Common myeloid progenitor, CD34-positive (primary cell): ENCODE results near the gene HTT-AS.

Experiments
- CTCF ChIA-PET: fragments of 350-600 bp; sonication (Branson Sonifier 250); formaldehyde crosslinking; loops from one replicate; lab custom pipeline; 2021; ENCODE audit warnings: antibody characterized with exemption; lab: Charles Lee
- POLR2A ChIA-PET: fragments of 350-600 bp; sonication (Branson Sonifier 250); formaldehyde crosslinking; loops from one replicate; lab custom pipeline; 2021; ENCODE audit warnings: antibody characterized with exemption; lab: Charles Lee
- DNase-seq, 3 donors: peaks; one replicate each; pipeline versions ENCODE4 v3.0.0 to v3.0.0-alpha.2; 2013
- H3K27ac ChIP-seq, 2 experiments: 1 replicate in 1 of 2; 2 replicates in 1 of 2; pipeline ENCODE4 v1.7.0; 2013; ENCODE audit warnings: inconsistent platforms in 2 of 2, low read length in 2 of 2, mild to moderate bottlenecking in 2 of 2, low read depth in 1 of 2, moderate library complexity in 1 of 2; ENCODE audit not compliant: severe bottlenecking in 2 of 2, insufficient read depth in 1 of 2, poor library complexity in 1 of 2
- H3K27me3 ChIP-seq, 5 experiments: replicated peaks in 2 of 5; 1 replicate in 3 of 5; 2 replicates in 2 of 5; pipeline versions ENCODE4 v1.6.1 to v1.7.0; 2013; ENCODE audit warnings: low read length in 4 of 5, mild to moderate bottlenecking in 2 of 5, moderate library complexity in 2 of 5, inconsistent platforms in 1 of 5; ENCODE audit not compliant: insufficient read depth in 5 of 5, control insufficient read depth in 4 of 5
- H3K36me3 ChIP-seq, 4 experiments: 1 replicate in 2 of 4; 2 replicates in 2 of 4; pipeline versions ENCODE4 v1.6.1 to v1.7.0; 2013; ENCODE audit warnings: low read length in 3 of 4, control low read depth in 1 of 4, mild to moderate bottlenecking in 1 of 4; ENCODE audit not compliant: control insufficient read depth in 4 of 4, insufficient read depth in 4 of 4
- H3K4me1 ChIP-seq, 4 experiments: 1 replicate in 3 of 4; 2 replicates in 1 of 4; pipeline versions ENCODE4 v1.6.1 to v1.7.1; 2013; ENCODE audit warnings: low read length in 3 of 4, mild to moderate bottlenecking in 3 of 4, control low read depth in 1 of 4, inconsistent platforms in 1 of 4, moderate library complexity in 1 of 4; ENCODE audit not compliant: control insufficient read depth in 4 of 4, insufficient read depth in 4 of 4; ENCODE audit errors: control extremely low read depth in 1 of 4
- H3K4me3 ChIP-seq, 7 experiments: 1 replicate in 4 of 7; 2 replicates in 3 of 7; pipeline versions ENCODE4 v1.5.1 to v1.7.0; 2013; ENCODE audit warnings: mild to moderate bottlenecking in 7 of 7, low read length in 6 of 7, moderate library complexity in 6 of 7, inconsistent platforms in 2 of 7, low read depth in 2 of 7, control low read depth in 1 of 7; ENCODE audit not compliant: insufficient read depth in 4 of 7, control insufficient read depth in 1 of 7; ENCODE audit errors: extremely low read depth in 1 of 7
- H3K9me3 ChIP-seq, 5 experiments: 1 replicate in 4 of 5; 2 replicates in 1 of 5; pipeline versions ENCODE4 v1.6.1 to v1.7.1; 2013; ENCODE audit warnings: low read length in 4 of 5, mild to moderate bottlenecking in 2 of 5, inconsistent platforms in 1 of 5, low read depth in 1 of 5, moderate library complexity in 1 of 5; ENCODE audit not compliant: control insufficient read depth in 4 of 5, insufficient read depth in 2 of 5; ENCODE audit errors: control extremely low read depth in 1 of 5
- WGBS: methylation state at CpG from one replicate; pipeline ENCODE4 v1.1.5; 2013; ENCODE audit not compliant: insufficient coverage; 5-methylcytosine and 5-hydroxymethylcytosine counted together

The HTT-AS gene

DNA sequence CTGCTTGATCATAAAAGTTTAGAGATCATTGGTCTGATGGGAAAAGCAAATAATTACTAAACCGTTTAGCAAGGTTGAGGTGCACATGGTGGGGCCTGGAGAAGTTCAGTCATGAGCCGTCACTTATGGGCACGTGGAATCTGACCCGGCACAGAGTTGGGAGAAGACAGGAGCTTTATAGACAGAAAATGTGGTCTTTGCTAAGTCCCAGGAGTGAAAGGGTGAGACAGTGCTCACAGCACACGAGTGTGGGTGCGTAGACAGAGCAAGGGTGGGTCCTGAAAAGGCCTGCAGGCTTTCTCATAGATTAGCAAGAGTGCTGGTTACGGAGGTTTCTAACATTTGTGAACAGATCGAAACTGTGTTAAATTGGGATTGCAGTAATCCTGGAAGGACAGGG lies 44.0 kb upstream of the HTT-AS start:
- 96% methylated on average over 8 of the region's 8 CpGs for WGBS
- Histone ChIP-seq H3K27ac (no peak overlapping the region), H3K9me3 (no peaks in the 10 kb centered on the region), H3K4me3 (no peak overlapping the region), H3K27me3 (no peaks in the 10 kb centered on the region), H3K4me1 (peaks cover 0 to 21% (median 14%) of the 10 kb centered on the region in 4 experiments), H3K36me3 (peaks cover 27 to 74% (median 52%) of the 10 kb centered on the region in 4 experiments)
- ChIA-PET CTCF (no interaction called here), POLR2A (no interaction called here)
- no peak for DNase-seq

DNA sequence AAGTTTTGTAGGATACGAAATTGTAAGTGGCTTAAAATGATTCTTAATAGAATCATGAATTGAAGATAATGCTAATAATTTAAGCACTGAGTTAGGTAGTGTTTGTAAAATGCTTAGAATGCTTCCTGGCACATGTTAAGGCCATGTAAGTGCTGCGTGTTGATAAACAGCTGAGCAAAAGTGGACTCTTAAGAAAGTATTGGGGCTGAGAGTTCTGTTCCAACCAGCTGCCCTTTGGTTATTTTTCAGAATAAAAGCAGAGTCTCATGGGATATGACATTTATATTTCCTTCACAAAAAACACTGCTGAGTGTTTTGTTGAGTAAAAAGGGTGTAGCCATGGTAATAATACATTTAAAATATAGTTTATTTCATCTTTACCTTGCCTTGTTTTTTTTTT lies 42.6 kb upstream of the HTT-AS start:
- no peak for DNase-seq
- ChIA-PET POLR2A (no interaction called here), CTCF (interaction anchor here (1.5 to 2.8 kb wide), 3 partner anchors 9 to 70 kb away, joined by 3 to 11 read pairs (median 4); no protein-coding TSS in a partner anchor)
- H3K9me3 ChIP-seq, result no peaks in the 10 kb centered on the region
- peaks cover 0 to 8% (median 4%) of the 10 kb centered on the region in 4 experiments for H3K4me1 ChIP-seq
- no peaks in the 10 kb centered on the region for H3K27me3 ChIP-seq
- no peak overlapping the region for H3K4me3 ChIP-seq
- H3K36me3 ChIP-seq, result peaks cover 34 to 84% (median 61%) of the 10 kb centered on the region in 4 experiments
- H3K27ac ChIP-seq, result no peak overlapping the region
- 100% methylated on average over 2 of the region's 2 CpGs for WGBS

DNA sequence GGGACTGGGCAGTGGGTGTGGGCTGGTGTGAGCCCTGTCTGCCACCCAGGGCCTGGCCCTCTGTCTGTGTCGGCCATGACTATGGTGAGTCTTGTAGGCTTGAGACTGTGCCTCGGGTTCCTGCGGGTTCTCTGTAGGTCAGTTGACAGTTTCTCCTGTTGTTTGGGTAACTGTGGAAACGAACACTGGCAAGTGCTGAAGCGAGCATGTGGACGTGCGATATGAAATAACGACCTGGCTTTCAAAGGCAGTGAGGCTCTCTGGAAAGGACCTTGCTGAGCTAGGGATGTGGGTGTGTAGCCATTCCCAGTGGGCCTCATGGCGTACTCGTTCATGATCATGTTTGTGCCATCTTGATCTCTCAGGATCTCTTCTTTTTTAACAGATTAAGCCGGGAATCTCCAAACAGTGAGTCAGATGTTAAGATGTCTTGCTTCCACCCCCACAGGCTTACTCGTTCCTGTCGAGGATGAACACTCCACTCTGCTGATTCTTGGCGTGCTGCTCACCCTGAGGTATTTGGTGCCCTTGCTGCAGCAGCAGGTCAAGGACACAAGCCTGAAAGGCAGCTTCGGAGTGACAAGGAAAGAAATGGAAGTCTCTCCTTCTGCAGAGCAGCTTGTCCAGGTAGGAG lies 41.4 kb upstream of the HTT-AS start:
- no peak overlapping the region for H3K27ac ChIP-seq
- H3K4me3 ChIP-seq, result no peak overlapping the region
- peaks cover 32 to 88% (median 64%) of the 10 kb centered on the region in 4 experiments for H3K36me3 ChIP-seq
- H3K27me3 ChIP-seq, result no peaks in the 10 kb centered on the region
- no peaks in the 10 kb centered on the region for H3K9me3 ChIP-seq
- DNase-seq, result no peak
- CTCF ChIA-PET, result interaction anchor here (1.0 to 2.8 kb wide), 5 partner anchors 8 to 164 kb away, joined by 3 to 11 read pairs (median 4); no protein-coding TSS in a partner anchor
- POLR2A ChIA-PET, result no interaction called here
- WGBS, result 96% methylated on average over 13 of the region's 15 CpGs
- H3K4me1 ChIP-seq, result no peaks in the 10 kb centered on the region

DNA sequence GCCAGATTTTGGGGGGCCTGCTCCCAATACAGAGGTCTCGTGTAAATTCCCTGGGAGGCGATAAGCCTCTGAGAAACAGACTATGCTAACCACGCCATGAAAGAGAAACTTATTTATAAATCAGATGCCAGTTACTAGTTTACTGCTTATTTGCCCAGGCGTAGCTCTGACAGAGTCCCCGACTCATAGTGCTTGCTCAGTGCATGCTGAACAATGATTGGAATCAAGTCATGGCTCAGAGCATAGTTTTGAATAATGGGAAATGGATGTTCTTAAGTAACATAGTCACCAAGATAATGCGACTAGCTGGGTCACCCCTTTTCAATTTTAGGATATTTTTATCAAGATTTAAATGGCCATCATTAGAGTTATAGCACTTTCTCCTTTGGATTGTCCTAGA lies 40.0 kb upstream of the HTT-AS start:
- DNase-seq, result no peak
- Histone ChIP-seq H3K27ac (no peak overlapping the region), H3K36me3 (peaks cover 37 to 88% (median 68%) of the 10 kb centered on the region in 4 experiments), H3K27me3 (no peaks in the 10 kb centered on the region), H3K4me3 (no peak overlapping the region), H3K4me1 (no peaks in the 10 kb centered on the region), H3K9me3 (no peaks in the 10 kb centered on the region)
- WGBS, result 90% methylated on average over 5 of the region's 6 CpGs
- ChIA-PET CTCF (interaction anchor here (1.1 to 5.8 kb wide), 3 partner anchors 9 to 21 kb away, joined by 3 to 37 read pairs (median 7); no protein-coding TSS in a partner anchor), POLR2A (no interaction called here)

DNA sequence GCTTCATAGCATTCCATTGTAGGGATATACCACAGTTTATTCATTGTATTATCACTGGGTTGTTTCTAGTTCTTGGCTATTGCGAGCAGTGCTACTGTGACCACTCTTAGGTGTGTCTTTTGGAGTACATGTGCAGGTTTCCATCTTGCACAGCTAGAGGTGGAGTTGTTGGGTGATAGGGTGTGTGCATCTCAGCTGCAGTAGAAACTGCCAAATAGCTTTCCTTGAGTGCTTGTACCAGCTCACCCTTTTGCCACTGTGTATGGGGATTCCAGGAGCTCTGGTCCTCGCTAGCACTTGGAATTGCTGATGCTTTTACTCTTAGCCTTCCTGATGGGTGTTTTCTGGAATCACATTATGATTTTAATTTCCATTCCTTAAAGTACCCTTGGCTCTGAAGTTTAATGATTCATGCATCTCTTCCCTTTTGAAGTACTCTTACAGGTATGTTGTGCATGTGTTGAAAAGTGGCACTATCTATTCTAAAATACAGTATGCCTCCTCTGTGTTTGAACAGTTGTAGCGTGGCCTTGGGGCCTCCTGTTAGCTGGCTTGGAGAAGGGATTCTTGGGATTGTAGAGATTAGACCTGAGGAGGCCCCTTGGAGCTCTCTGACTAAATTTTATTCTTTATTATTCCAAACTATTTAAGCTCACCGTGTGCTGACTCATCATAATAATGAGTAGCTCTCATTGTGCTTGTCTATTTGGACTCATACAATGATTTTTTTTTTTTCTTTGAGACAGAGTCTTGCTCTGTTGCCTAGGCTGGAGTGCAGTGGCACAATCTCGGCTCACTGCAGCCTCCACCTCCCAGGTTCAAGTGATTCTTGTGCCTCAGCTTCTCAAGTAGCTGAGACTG lies 38.5 kb upstream of the HTT-AS start:
- ChIA-PET CTCF (interaction anchor here (0.8 to 11.6 kb wide), 8 partner anchors 10 to 71 kb away, joined by 3 to 122 read pairs (median 3); no protein-coding TSS in a partner anchor), POLR2A (interaction anchor here (1.2 kb wide), 1 partner anchor 8 kb away, joined by 4 read pairs; no protein-coding TSS in a partner anchor)
- H3K4me3 ChIP-seq, result no peak overlapping the region
- peaks cover 39 to 88% (median 70%) of the 10 kb centered on the region in 4 experiments for H3K36me3 ChIP-seq
- no peaks in the 10 kb centered on the region for H3K27me3 ChIP-seq
- no peak overlapping the region for H3K27ac ChIP-seq
- WGBS, result 97% methylated on average over 4 of the region's 5 CpGs
- peaks cover 0 to 5% (median 2%) of the 10 kb centered on the region in 4 experiments for H3K4me1 ChIP-seq
- DNase-seq, result no peak
- H3K9me3 ChIP-seq, result no peaks in the 10 kb centered on the region

DNA sequence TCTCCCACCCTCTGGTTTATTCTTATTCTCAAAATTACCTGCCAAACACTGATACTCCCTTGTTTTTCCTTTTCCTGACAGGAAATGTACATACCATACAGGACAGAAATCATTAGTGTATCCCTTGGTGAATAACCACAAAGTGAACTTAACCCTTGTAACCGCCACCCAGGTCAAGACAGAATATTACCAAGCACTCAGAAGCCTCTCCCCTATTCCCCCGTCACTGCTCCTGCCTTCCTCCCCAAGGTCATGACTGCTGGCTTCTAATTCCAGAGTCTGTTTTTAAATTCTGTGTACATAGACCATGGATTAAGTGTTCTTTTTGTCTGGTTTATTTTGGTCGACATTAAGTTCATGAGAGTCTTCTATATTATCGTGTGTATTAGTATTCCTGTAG lies 37.9 kb upstream of the HTT-AS start:
- peaks cover 44 to 88% (median 72%) of the 10 kb centered on the region in 4 experiments for H3K36me3 ChIP-seq
- WGBS, result 100% methylated on average over 2 of the region's 4 CpGs
- no peak for DNase-seq
- ChIA-PET CTCF (interaction anchor here (0.8 to 11.6 kb wide), 6 partner anchors 11 to 26 kb away, joined by 3 to 122 read pairs (median 3); no protein-coding TSS in a partner anchor), POLR2A (interaction anchor here (0.7 to 1.2 kb wide), 2 partner anchors 8 to 59 kb away, joined by 4 read pairs; no protein-coding TSS in a partner anchor)
- H3K27me3 ChIP-seq, result no peaks in the 10 kb centered on the region
- H3K4me1 ChIP-seq, result peaks cover 0 to 5% (median 2%) of the 10 kb centered on the region in 4 experiments
- no peak overlapping the region for H3K4me3 ChIP-seq
- no peaks in the 10 kb centered on the region for H3K9me3 ChIP-seq
- H3K27ac ChIP-seq, result no peak overlapping the region
